ENCODE results near the gene MEX3C. TPM values are rescaled to one million over a fixed set of nuclear protein-coding genes. Genes with fewer than 3 reads are reported as not detected.
A peak's percentile ranks its signal among the peaks of the same experiment; 100 is the strongest.

The MEX3C gene
- total RNA-seq, 6 donors from 2014 or later = 12.2 to 30.7 (median 19.2) TPM

DNA sequence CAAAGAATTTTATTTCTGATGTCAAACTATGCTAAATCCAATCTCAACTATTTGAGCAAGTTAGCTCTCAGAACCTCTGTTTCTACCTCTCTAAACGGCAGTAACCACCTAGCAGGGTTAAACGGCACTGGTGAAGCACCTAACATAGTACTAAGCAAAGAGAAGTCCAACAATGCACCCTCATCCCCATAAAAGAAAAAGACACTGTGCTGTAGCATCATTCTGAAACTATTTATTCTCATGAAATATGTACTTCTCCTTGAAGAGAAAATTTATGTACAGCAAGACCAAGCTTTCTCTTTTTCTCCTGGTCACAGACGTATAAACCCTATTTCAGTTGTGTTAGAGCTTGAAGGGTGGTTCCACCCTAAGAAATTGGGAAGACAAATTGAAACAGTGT, 4.8 kb downstream of the MEX3C start:
- ATAC-seq (ENCODE audit: low FRiP score in 2 of 2) (no peak), DNase-seq (no peak)
- Histone ChIP-seq H3K4me3 (no peak overlapping the region), H3K4me1 (peaks cover 20 to 51% (median 43%) of the 10 kb centered on the region in 4 donors), H3K27me3 (no peaks in the 10 kb centered on the region), H3K27ac (no peak overlapping the region), H3K9me3 (no peaks in the 10 kb centered on the region), H3K36me3 (no peaks in the 10 kb centered on the region)
- WGBS, 2 donors = 70 to 87% methylated on average over 3 of the region's 3 CpGs
- no peak for TF ChIP-seq EP300 (IDR thresholded peaks at IDR 0.05)
- no peak for TF ChIP-seq POLR2AphosphoS5 (IDR thresholded peaks at IDR 0.05)
- TF ChIP-seq CTCF (IDR thresholded peaks at IDR 0.05) = no peak
- no peak for TF ChIP-seq POLR2A (IDR thresholded peaks at IDR 0.05)

DNA sequence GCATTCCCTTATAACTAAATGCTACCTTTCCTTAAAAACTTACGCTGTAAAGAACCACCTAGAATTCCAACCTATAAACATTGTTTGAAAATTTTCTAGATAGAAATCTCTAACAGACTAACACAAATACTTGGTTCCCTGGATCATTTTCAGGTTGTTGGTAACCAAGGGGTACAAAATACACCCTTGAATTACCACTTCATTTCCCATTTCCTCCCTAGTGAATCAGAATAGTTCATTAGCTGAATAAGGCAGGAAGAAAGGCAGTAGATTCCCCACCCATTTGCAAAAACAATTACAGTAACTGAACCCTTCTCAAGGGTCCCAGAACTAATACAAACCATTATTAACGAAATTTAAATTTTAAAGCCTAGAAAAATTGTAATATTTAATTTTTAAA, 5.5 kb downstream of the MEX3C start:
- Histone ChIP-seq H3K9me3 (no peaks in the 10 kb centered on the region), H3K27me3 (no peaks in the 10 kb centered on the region), H3K4me1 (peaks cover 25 to 55% (median 43%) of the 10 kb centered on the region in 4 donors), H3K27ac (no peak overlapping the region), H3K4me3 (no peak overlapping the region), H3K36me3 (no peaks in the 10 kb centered on the region)
- WGBS, 2 donors = 79% methylated on average over 2 of the region's 2 CpGs
- no peak for TF ChIP-seq POLR2A (IDR thresholded peaks at IDR 0.05)
- TF ChIP-seq CTCF (IDR thresholded peaks at IDR 0.05) = no peak
- no peak for TF ChIP-seq POLR2AphosphoS5 (IDR thresholded peaks at IDR 0.05)
- no peak for TF ChIP-seq EP300 (IDR thresholded peaks at IDR 0.05)
- ATAC-seq (ENCODE audit: low FRiP score in 2 of 2) = no peak
- no peak for DNase-seq

DNA sequence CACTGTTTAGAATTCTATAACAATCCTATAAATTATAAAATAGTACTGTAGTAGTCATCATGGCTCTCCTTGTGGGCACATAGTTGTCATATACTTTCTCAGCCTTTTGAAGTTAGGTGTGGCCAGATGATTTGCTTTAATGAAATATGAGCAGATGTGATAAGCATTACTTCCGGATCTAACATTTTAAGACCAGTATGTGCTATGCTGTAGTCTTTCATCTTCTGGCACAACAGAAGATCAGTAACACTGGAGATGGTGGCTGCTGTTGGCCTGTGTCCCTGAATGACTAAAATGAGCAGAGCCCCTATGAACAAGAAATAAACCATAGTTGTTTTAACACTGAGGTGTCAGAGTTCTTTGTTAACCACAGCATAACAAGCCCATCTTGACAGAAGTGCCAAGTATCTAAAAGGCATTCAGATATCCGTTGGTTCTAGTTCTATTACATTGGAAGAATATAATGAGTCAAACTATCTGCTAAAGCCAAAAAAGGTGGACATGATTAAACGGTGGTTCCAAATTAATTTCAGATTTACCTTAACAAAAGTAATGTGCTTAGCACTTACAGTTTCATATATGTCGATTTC, 6.3 kb downstream of the MEX3C start:
- no peak overlapping the region for H3K27ac ChIP-seq
- H3K9me3 ChIP-seq = no peaks in the 10 kb centered on the region
- peaks cover 27 to 60% (median 43%) of the 10 kb centered on the region in 4 donors for H3K4me1 ChIP-seq
- 47 to 62% methylated on average over 4 of the region's 4 CpGs for WGBS, 2 donors
- H3K4me3 ChIP-seq = no peak overlapping the region
- DNase-seq = no peak
- ATAC-seq (ENCODE audit: low FRiP score in 2 of 2) = peak in 1 of 2 donors; percentile 22
- no peaks in the 10 kb centered on the region for H3K36me3 ChIP-seq
- H3K27me3 ChIP-seq = no peaks in the 10 kb centered on the region
- TF ChIP-seq EP300 (IDR thresholded peaks at IDR 0.05) (no peak), CTCF (IDR thresholded peaks at IDR 0.05) (no peak), POLR2AphosphoS5 (IDR thresholded peaks at IDR 0.05) (no peak), POLR2A (IDR thresholded peaks at IDR 0.05) (no peak)

GRCh38 chr18:51190000-51190399, 7.5 kb downstream of the MEX3C start:
- H3K27ac ChIP-seq = no peak overlapping the region
- TF ChIP-seq POLR2A (IDR thresholded peaks at IDR 0.05) (no peak), POLR2AphosphoS5 (IDR thresholded peaks at IDR 0.05) (no peak), CTCF (IDR thresholded peaks at IDR 0.05) (no peak), EP300 (IDR thresholded peaks at IDR 0.05) (no peak)
- H3K4me3 ChIP-seq = no peak overlapping the region
- no peaks in the 10 kb centered on the region for H3K27me3 ChIP-seq
- H3K9me3 ChIP-seq = no peaks in the 10 kb centered on the region
- H3K4me1 ChIP-seq = peaks cover 21 to 52% (median 43%) of the 10 kb centered on the region in 4 donors
- DNase-seq (no peak), ATAC-seq (ENCODE audit: low FRiP score in 2 of 2) (no peak)
- H3K36me3 ChIP-seq = no peaks in the 10 kb centered on the region

GRCh38 chr18:51188024-51188701, 9.3 kb downstream of the MEX3C start:
- Histone ChIP-seq H3K36me3 (no peaks in the 10 kb centered on the region), H3K27ac (no peak overlapping the region), H3K4me3 (no peak overlapping the region), H3K9me3 (no peaks in the 10 kb centered on the region), H3K4me1 (peaks cover 9 to 37% (median 25%) of the 10 kb centered on the region in 4 donors), H3K27me3 (no peaks in the 10 kb centered on the region)
- ATAC-seq (ENCODE audit: low FRiP score in 2 of 2) = no peak
- TF ChIP-seq EP300 (IDR thresholded peaks at IDR 0.05) (no peak), CTCF (IDR thresholded peaks at IDR 0.05) (no peak), POLR2AphosphoS5 (IDR thresholded peaks at IDR 0.05) (no peak), POLR2A (IDR thresholded peaks at IDR 0.05) (no peak)
- DNase-seq = no peak
- 82 to 92% methylated on average over 5 to 6 of the region's 6 CpGs for WGBS, 2 donors

Measured in upper lobe of left lung (tissue), 6 donors.